SK-N-MC (cell line): Measurements from ENCODE around the gene XPO4.

Source experiments
- EZH2 ChIP-seq: fragments of 200-600 bp; sonication (generic); IDR thresholded peaks from one replicate; pipeline ENCODE4 v1.6.1; 2017; ENCODE audit warnings: antibody characterized with exemption
- POLR2AphosphoS5 ChIP-seq: IDR thresholded peaks from 2 replicates; pipeline ENCODE4 v1.6.1; 2012; ENCODE audit warnings: mild to moderate bottlenecking, low read depth, low read length, borderline replicate concordance

DNA sequence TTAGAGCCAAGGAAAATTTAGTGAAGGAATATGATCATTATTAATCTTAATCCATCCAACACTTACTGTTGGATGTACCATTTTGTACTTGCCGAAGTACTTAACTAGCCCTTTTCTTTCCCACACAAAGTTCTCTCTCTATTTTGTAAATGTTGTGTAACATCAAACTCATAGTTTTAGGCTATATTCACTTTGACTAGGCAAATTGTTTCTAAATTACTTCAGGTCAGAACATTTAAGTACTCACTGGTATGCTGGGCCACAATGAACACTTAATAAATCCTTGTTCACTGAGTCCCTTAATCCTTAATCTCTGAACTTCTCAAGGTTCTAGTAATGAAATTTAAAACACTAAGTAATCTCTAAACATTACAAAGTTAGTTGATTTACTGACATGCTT, 79.5 kb downstream of the XPO4 start:
- TF ChIP-seq POLR2AphosphoS5 (no peak), EZH2 (no peak)
